Measurements from ENCODE around the gene OR52N1. TPM values are rescaled to one million over a fixed set of nuclear protein-coding genes. Genes with fewer than 3 reads are reported as not detected.
A peak's percentile ranks its signal among the peaks of the same experiment; 100 is the strongest.

The OR52N1 gene
- total and polyA plus RNA-seq, 2 experiments from 2014 or later = not detected

DNA sequence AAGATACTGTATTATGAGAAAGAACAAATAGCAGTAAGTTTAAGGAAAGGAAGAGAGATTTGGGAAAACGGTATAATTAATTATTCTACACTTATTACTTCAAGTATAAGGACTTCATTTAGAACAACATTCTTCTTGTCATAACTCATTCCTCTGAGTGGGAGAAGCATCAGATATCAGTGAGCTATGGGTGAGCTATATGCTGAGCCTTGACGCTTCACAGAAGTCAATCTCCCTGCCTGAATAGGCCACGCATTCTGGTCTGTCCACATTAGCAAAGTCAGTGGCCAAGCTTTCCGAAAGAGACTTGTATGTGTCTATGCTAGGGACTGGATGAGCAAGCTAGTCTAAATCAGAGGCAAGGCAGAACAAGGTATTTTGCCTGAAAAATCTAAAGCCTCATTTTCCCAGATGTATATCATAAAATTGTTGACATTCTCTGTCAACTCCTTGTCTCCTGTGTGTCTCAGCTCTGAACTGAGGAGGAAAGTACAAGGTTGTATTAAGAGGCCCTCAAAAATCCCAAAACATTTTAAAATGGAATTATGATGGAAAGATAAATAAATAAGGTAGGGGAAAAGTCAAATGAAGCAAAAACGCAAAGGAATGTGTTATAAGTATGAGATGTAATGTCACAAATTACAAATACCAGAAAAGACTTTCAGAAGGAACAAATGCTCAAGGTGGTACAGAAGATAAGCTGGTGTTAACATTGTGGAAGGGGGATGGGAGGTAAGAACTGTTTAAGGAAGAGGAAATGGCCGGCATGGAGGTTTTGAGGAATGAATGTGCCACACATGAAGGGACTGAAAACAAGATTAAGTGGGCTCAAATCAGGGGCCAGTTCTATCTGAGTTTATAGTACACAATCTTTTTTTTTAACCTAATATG, 19.1 kb upstream of the OR52N1 start:
- Histone ChIP-seq H4K20me1 (replicated peaks; ENCODE audit: insufficient read depth) (no peaks in the 10 kb centered on the region), H3K4me3 (no peak overlapping the region), H3K79me2 (replicated peaks; ENCODE audit: insufficient read depth) (no peaks in the 10 kb centered on the region), H3F3A (replicated peaks; ENCODE audit: low read depth) (no peaks in the 10 kb centered on the region), H3K4me2 (no peak overlapping the region), H2AFZ (no peak overlapping the region), H3K27ac (ENCODE audit: low read depth) (no peak overlapping the region), H3K36me3 (ENCODE audit: insufficient read depth) (no peaks in the 10 kb centered on the region), H3K4me1 (ENCODE audit: insufficient read depth) (peaks cover 24% of the 10 kb centered on the region), H3K9me2 (ENCODE audit: insufficient read depth) (no peaks in the 10 kb centered on the region), H3K27me3 (ENCODE audit: insufficient read depth) (no peaks in the 10 kb centered on the region)
- H3K9me3 Mint-ChIP-seq = no peaks in the 10 kb centered on the region; the same call in 2 of the 3 replicates
- no peaks in the 10 kb centered on the region for H3K36me3 Mint-ChIP-seq (ENCODE audit: low read depth)
- DNase-seq (ENCODE audit: low spot score) = peak; percentile 8
- peaks cover 2% of the 10 kb centered on the region for H3K27me3 Mint-ChIP-seq (ENCODE audit: insufficient read depth, low read depth, poor library complexity)
- ATAC-seq = no peak
- TF ChIP-seq EZH2phosphoT487 (IDR thresholded peaks at IDR 0.05; ENCODE audit: unreplicated experiment) = no peak
- no peak for TF ChIP-seq EZH2 (IDR thresholded peaks at IDR 0.05; ENCODE audit: low read depth, unreplicated experiment)
- TF ChIP-seq, protein P1, sequence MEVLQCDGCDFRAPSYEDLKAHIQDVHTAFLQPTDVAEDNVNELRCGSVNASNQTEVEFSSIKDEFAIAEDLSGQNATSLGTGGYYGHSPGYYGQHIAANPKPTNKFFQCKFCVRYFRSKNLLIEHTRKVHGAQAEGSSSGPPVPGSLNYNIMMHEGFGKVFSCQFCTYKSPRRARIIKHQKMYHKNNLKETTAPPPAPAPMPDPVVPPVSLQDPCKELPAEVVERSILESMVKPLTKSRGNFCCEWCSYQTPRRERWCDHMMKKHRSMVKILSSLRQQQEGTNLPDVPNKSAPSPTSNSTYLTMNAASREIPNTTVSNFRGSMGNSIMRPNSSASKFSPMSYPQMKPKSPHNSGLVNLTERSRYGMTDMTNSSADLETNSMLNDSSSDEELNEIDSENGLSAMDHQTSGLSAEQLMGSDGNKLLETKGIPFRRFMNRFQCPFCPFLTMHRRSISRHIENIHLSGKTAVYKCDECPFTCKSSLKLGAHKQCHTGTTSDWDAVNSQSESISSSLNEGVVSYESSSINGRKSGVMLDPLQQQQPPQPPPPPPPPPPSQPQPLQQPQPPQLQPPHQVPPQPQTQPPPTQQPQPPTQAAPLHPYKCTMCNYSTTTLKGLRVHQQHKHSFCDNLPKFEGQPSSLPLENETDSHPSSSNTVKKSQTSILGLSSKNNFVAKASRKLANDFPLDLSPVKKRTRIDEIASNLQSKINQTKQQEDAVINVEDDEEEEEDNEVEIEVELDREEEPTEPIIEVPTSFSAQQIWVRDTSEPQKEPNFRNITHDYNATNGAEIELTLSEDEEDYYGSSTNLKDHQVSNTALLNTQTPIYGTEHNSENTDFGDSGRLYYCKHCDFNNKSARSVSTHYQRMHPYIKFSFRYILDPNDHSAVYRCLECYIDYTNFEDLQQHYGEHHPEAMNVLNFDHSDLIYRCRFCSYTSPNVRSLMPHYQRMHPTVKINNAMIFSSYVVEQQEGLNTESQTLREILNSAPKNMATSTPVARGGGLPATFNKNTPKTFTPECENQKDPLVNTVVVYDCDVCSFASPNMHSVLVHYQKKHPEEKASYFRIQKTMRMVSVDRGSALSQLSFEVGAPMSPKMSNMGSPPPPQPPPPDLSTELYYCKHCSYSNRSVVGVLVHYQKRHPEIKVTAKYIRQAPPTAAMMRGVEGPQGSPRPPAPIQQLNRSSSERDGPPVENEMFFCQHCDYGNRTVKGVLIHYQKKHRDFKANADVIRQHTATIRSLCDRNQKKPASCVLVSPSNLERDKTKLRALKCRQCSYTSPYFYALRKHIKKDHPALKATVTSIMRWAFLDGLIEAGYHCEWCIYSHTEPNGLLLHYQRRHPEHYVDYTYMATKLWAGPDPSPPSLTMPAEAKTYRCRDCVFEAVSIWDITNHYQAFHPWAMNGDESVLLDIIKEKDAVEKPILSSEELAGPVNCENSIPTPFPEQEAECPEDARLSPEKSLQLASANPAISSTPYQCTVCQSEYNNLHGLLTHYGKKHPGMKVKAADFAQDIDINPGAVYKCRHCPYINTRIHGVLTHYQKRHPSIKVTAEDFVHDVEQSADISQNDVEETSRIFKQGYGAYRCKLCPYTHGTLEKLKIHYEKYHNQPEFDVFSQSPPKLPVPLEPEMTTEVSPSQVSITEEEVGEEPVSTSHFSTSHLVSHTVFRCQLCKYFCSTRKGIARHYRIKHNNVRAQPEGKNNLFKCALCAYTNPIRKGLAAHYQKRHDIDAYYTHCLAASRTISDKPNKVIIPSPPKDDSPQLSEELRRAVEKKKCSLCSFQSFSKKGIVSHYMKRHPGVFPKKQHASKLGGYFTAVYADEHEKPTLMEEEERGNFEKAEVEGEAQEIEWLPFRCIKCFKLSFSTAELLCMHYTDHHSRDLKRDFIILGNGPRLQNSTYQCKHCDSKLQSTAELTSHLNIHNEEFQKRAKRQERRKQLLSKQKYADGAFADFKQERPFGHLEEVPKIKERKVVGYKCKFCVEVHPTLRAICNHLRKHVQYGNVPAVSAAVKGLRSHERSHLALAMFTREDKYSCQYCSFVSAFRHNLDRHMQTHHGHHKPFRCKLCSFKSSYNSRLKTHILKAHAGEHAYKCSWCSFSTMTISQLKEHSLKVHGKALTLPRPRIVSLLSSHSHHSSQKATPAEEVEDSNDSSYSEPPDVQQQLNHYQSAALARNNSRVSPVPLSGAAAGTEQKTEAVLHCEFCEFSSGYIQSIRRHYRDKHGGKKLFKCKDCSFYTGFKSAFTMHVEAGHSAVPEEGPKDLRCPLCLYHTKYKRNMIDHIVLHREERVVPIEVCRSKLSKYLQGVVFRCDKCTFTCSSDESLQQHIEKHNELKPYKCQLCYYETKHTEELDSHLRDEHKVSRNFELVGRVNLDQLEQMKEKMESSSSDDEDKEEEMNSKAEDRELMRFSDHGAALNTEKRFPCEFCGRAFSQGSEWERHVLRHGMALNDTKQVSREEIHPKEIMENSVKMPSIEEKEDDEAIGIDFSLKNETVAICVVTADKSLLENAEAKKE (CRISPR knock-in tag; IDR thresholded peaks at IDR 0.05) = no peak
- TF ChIP-seq NANOG (IDR thresholded peaks at IDR 0.05; ENCODE audit: borderline replicate concordance) = no peak
- no peak for TF ChIP-seq ZNF331 (CRISPR knock-in tag; IDR thresholded peaks at IDR 0.05; ENCODE audit: low read depth)
- TF ChIP-seq CREB1 (CRISPR knock-in tag; IDR thresholded peaks at IDR 0.05; ENCODE audit: low read depth) = no peak
- TF ChIP-seq, protein P2, sequence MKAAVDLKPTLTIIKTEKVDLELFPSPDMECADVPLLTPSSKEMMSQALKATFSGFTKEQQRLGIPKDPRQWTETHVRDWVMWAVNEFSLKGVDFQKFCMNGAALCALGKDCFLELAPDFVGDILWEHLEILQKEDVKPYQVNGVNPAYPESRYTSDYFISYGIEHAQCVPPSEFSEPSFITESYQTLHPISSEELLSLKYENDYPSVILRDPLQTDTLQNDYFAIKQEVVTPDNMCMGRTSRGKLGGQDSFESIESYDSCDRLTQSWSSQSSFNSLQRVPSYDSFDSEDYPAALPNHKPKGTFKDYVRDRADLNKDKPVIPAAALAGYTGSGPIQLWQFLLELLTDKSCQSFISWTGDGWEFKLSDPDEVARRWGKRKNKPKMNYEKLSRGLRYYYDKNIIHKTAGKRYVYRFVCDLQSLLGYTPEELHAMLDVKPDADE (IDR thresholded peaks at IDR 0.05) = no peak
- no peak for TF ChIP-seq ZNF114 (CRISPR knock-in tag; IDR thresholded peaks at IDR 0.05)
- TF ChIP-seq STAT1 (IDR thresholded peaks at IDR 0.05; ENCODE audit: unreplicated experiment) = no peak
- no peak for TF ChIP-seq POLR2AphosphoS5 (IDR thresholded peaks at IDR 0.05; ENCODE audit: low read depth)
- TF ChIP-seq, protein P3, sequence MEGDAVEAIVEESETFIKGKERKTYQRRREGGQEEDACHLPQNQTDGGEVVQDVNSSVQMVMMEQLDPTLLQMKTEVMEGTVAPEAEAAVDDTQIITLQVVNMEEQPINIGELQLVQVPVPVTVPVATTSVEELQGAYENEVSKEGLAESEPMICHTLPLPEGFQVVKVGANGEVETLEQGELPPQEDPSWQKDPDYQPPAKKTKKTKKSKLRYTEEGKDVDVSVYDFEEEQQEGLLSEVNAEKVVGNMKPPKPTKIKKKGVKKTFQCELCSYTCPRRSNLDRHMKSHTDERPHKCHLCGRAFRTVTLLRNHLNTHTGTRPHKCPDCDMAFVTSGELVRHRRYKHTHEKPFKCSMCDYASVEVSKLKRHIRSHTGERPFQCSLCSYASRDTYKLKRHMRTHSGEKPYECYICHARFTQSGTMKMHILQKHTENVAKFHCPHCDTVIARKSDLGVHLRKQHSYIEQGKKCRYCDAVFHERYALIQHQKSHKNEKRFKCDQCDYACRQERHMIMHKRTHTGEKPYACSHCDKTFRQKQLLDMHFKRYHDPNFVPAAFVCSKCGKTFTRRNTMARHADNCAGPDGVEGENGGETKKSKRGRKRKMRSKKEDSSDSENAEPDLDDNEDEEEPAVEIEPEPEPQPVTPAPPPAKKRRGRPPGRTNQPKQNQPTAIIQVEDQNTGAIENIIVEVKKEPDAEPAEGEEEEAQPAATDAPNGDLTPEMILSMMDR (conservative IDR thresholded peaks at IDR 0.05; ENCODE audit: low read depth in 2 of 2) = no peak
- TF ChIP-seq, protein P4, sequence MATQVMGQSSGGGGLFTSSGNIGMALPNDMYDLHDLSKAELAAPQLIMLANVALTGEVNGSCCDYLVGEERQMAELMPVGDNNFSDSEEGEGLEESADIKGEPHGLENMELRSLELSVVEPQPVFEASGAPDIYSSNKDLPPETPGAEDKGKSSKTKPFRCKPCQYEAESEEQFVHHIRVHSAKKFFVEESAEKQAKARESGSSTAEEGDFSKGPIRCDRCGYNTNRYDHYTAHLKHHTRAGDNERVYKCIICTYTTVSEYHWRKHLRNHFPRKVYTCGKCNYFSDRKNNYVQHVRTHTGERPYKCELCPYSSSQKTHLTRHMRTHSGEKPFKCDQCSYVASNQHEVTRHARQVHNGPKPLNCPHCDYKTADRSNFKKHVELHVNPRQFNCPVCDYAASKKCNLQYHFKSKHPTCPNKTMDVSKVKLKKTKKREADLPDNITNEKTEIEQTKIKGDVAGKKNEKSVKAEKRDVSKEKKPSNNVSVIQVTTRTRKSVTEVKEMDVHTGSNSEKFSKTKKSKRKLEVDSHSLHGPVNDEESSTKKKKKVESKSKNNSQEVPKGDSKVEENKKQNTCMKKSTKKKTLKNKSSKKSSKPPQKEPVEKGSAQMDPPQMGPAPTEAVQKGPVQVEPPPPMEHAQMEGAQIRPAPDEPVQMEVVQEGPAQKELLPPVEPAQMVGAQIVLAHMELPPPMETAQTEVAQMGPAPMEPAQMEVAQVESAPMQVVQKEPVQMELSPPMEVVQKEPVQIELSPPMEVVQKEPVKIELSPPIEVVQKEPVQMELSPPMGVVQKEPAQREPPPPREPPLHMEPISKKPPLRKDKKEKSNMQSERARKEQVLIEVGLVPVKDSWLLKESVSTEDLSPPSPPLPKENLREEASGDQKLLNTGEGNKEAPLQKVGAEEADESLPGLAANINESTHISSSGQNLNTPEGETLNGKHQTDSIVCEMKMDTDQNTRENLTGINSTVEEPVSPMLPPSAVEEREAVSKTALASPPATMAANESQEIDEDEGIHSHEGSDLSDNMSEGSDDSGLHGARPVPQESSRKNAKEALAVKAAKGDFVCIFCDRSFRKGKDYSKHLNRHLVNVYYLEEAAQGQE (IDR thresholded peaks at IDR 0.05; ENCODE audit: unreplicated experiment) = no peak
- TF ChIP-seq JUNB (IDR thresholded peaks at IDR 0.05; ENCODE audit: unreplicated experiment) = no peak
- H3K4me1 Mint-ChIP-seq = peaks cover 32% of the 10 kb centered on the region
- H3K27ac Mint-ChIP-seq = no peak overlapping the region
- no peak overlapping the region for H3K4me3 Mint-ChIP-seq

Data from GM23338 (cell line).